Medulla oblongata (tissue), 1 donor: Measurements from ENCODE around the gene PAQR5.
"Not testable (repeated sequence)": the region's sequence is repeated elsewhere in the genome, so short reads cannot be mapped to it uniquely, and the experiment has no call there.

Experiments used
- DNase-seq: peaks from one replicate; pipeline ENCODE4 v3.0.0-alpha.2; 2015; ENCODE audit errors: extremely low spot score

The PAQR5 gene

DNA sequence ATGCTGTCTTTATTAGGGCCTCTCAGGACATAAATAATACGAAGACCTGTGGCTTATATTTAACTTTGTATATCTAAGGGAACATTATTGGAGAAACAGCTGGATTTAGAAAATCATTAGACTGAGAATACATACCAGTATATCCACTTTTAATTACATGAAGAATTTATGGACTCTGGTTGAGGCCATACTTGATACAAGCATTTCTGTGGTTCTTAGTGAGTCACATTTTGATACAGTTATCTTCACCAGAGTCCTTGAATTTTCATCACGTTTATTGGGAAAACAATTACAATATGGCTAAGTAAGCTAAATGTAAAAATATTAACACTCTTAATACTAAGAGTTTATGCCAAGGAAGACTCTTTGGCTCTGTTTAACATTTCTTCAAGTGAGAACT lies 125.3 kb downstream of the PAQR5 start:
- DNase-seq: no peak

DNA sequence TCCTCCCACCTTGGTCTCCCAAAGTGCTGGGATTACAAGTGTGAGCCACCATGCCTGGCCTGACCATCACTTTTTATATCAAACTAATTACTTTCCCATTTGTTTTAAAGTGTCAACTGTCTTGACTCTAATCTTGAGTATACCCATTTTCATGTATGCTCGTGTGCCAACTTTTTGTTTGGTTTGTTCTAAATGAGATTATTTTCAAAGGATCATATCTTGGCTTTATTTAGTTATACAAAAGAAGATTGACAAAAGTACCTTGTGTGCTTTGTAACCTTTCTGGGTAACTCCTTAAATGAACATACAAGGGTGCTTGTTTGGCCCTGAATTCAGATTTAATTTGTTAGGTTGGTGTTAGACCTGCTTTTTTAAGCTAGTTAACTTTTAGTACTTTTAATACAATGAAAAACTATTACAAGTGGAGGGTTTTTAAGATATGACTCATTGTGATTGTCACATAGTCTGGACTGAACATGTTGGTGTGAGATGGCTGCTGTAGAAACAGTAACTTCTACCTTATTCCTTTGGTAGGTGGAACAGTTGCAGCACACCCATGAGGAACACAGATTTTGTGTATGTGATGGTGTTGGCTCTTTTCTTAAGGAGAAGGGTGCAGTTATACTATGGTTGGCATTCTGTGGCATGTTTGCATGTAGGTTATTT lies 126.2 kb downstream of the PAQR5 start:
- DNase-seq: no peak

DNA sequence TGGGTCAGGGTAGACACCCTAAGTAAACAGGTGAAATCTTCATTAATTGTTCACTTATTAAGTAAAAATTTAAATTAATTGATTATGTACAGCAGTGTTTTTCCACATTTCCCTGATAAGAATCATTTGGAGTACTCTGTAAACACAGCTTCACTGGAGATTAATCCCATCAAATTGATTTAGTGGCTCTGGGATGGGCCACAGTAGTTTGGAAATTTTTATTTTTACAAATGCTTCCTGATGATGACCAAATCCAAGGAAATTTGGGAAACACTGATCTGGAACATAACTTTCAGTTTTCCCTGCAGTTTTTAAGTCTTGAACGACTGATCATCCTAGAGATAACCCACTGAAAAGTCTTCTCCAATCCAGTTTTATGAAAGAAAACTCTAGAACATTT lies 135.1 kb downstream of the PAQR5 start:
- DNase-seq: no peak

GRCh38 chr15:69434238-69434637 lies 135.5 kb downstream of the PAQR5 start:
- no peak for DNase-seq

GRCh38 chr15:69434679-69435078 lies 136.0 kb downstream of the PAQR5 start:
- no peak for DNase-seq

DNA sequence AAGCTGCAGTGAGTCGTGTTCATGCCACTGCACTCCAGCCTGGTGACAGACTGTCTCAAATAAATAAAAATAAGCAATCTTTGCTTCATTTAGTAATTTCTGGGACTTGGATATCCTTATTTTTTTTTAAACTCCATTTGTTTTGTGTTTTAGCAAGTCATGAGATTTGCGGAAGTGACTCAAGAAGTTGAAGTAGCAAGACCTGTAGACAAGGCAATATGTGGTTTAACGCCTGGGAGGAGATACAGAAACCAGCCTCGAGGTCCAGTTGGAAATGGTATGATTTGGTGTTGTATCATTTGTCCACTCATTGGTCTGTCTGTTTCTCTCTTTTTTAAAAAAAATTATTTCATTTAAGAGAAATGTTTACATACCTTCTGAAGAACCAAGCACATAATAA lies 137.3 kb downstream of the PAQR5 start:
- no peak for DNase-seq

DNA sequence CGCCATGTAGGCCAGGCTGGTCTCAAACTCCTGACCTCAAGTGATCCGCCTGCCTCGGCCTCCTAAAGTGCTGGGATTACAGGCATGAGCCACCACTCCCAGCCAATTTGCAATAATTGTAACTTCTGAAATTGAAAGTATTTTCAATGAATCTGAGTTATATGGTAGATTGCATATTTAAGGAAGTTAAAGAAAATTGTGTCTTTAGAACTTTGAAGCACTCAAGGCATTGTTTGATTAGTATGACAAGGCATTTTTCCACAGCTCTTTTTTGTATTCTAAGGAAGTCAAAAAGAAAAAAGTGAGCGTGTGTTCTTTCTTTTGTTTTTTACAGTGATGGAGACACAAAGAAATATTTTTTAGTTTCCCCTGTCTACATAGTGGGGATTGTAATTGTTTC lies 138.2 kb downstream of the PAQR5 start:
- DNase-seq: no peak

DNA sequence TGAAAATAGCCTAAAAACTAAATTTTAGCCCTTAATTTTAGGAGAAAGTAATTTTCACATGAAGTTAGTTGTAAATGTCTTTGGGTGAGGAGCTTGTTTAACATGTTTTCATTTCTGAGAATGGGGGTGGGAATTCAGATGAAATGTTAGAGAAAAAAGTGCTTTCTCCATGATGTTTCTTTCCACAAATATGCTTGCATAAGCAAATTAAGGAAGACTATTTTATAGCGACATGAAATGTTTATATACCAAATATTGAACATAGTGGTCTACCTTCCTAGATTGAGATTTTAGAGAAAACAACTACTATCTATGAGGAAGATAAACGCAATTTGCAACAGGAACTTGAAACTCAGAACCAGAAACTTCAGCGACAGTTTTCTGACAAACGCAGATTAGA lies 140.9 kb downstream of the PAQR5 start:
- DNase-seq: no peak

- no peak for DNase-seq
These were observed 144.4 kb downstream of the PAQR5 start for GRCh38 chr15:69443032-69443611.

- DNase-seq: no peak
These were observed 146.0 kb downstream of the PAQR5 start for GRCh38 chr15:69444686-69445085.

- DNase-seq: no peak
These were observed 148.2 kb downstream of the PAQR5 start for GRCh38 chr15:69446953-69447352.

DNA sequence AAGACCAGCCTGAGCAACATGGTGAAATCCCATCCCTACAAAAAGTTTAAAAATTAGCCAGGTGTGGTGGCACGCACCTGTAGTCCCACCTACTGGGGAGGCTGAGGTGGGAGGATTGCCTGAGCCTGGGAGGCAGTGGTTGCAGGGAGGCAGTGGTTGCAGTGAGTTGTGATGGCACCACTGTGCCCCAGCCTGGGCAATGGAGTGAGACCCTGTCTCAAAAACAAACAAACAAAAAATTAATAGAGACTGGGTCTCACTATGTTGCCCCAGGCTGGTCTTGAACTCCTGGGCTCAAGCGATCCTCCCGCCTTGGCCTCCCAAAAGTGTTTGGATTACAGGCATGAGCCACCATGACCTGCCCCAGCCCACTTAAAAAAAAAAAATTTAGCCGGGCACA lies 151.5 kb downstream of the PAQR5 start:
- DNase-seq: not testable (repeated sequence)

- DNase-seq: no peak
These were observed 152.4 kb downstream of the PAQR5 start for GRCh38 chr15:69450968-69451695.

GRCh38 chr15:69451951-69452691 lies 153.4 kb downstream of the PAQR5 start:
- DNase-seq: no peak

DNA sequence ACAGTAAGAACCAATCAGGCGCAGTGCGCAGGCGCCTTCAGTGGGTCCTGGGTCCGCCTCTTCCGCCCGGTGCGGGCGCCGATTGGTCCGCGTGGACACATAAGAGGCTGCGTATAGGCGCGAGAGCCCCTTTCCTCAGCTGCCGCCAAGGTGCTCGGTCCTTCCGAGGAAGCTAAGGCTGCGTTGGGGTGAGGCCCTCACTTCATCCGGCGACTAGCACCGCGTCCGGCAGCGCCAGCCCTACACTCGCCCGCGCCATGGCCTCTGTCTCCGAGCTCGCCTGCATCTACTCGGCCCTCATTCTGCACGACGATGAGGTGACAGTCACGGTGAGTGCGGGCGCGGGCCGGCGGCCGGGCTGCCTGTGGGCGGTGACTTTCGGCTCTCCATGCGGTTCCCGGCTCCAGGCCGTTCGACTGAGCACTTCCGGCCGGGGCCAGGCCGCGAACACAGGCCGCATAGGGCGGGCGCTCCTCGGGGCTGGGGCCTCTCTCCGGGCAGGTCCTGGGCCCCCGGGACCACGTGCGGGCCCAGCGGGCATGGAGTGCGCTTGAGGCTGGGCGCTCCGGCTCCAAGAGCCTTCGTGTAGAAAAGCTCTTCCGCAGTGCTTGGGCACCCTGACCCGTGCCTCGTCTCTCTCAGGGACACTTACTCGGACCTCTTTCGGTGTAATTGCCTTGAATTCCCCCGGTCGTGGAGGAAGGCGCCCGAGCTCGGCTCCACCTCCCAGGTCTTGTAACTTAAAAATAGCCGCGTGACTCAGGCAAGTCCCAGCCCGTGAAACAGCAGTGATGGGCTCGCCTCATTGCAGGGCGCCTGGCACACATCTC lies 154.2 kb downstream of the PAQR5 start, which contains the start of gene RPLP1:
Gene RPLP1, plus strand, starts transcription at position 127 of the 830 bp plus-strand sequence. Its CDS starts 131 bp downstream, at position 258.
- DNase-seq: peak; percentile 98

DNA sequence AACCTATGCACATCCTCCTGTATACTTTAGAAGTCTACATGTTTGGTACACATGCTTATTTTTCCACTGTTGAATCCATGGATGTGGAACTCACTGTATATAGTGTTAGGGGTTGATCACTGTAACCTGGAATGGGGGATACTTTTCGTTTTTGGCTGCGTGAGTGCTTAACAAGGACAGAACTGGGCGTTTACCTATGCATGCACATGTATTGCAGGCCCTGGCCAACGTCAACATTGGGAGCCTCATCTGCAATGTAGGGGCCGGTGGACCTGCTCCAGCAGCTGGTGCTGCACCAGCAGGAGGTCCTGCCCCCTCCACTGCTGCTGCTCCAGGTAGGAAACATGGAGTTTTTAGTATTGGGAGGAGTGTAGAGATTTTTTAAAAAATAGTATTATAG lies 156.2 kb downstream of the PAQR5 start:
- no peak for DNase-seq

DNA sequence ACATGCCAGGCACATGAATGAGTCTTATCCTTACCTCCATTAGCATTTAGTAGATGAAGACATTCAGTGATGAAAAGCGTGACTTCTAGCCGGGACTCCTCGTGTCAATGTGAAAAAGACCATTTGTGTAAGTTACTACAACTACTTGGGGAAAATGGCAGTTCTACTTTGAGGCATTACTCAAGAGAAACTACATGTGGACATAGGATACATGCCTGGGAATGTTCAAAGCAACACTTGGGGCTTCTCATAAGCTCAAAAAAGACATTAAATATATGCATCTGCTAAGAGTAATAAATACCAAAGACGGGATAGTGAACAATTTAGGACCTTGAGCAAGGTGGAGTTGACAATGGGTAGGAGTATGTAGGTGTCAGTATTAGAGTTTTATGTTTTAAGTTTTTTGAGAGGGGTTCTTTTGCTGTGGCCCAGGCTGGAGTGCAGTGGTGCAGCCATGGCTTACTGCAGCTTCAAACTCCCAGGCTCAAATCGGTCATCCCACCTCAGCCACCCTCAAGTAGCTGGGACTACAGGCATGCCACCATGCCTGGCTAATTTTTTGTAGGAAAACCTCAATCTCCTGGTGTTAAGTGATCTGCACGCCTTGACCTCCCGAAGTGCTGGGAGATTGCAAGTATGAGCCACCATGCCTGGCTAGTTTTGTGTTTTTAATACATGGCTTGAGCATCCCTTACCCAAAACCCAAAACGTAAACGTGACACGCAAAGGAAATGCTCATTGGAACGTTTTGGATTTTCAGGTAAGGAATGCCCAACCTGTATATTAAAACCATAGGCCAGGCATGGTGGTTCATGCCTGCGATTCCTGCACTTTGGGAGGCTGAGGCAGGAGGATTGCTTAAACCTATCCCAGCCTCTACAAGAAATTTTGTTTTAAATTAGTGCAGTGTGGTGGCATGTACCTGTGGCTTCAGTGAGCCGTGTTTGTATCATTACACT lies 157.8 kb downstream of the PAQR5 start:
- no peak for DNase-seq
